GM23338 (cell line): ENCODE measurements around the gene ST6GALNAC4. TPM values are rescaled to one million over a fixed set of nuclear protein-coding genes. Genes with fewer than 3 reads are reported as not detected.
"Not testable (repeated sequence)": the region's sequence is repeated elsewhere in the genome, so short reads cannot be mapped to it uniquely, and the experiment has no call there.

ENCODE experiments used
- ATAC-seq: fragments of 200-7000 bp; cut with Tn5 transposase; 3 replicates; pipeline ENCODE4 v1.9.1; 2020
- DNase-seq: peaks from one replicate; pipeline ENCODE4 v3.0.0-alpha.2; 2015; ENCODE audit warnings: low spot score
- H2AFZ ChIP-seq: fragments of 200-600 bp; sonication (generic); 2 replicates; pipeline ENCODE4 v1.8.0; 2016; ENCODE audit warnings: antibody characterized with exemption, mild to moderate bottlenecking, moderate library complexity
- H3F3A ChIP-seq: fragments of 200-600 bp; sonication (generic); replicated peaks from 2 replicates; pipeline ENCODE4 v1.8.0; 2017; ENCODE audit warnings: antibody characterized with exemption, mixed run types, low read depth
- H3K27ac ChIP-seq: fragments of 200-600 bp; sonication (generic); 2 replicates; pipeline ENCODE4 v1.6.1; 2016; ENCODE audit warnings: low read depth
- H3K27me3 ChIP-seq: fragments of 200-600 bp; sonication (generic); 2 replicates; pipeline ENCODE4 v1.8.0; 2016; ENCODE audit warnings: mild to moderate bottlenecking, mixed run types, moderate library complexity; ENCODE audit not compliant: insufficient read depth
- H3K36me3 ChIP-seq: fragments of 200-600 bp; sonication (generic); 2 replicates; pipeline ENCODE4 v1.8.0; 2016; ENCODE audit warnings: mild to moderate bottlenecking; ENCODE audit not compliant: insufficient read depth
- H3K4me1 ChIP-seq: fragments of 200-600 bp; sonication (generic); 2 replicates; pipeline ENCODE4 v1.8.0; 2016; ENCODE audit warnings: mild to moderate bottlenecking, moderate library complexity; ENCODE audit not compliant: insufficient read depth
- H3K4me2 ChIP-seq: fragments of 200-600 bp; sonication (generic); 2 replicates; pipeline ENCODE4 v1.7.1; 2017; ENCODE audit warnings: mixed run types
- H3K4me3 ChIP-seq: fragments of 200-600 bp; sonication (generic); 2 replicates; pipeline ENCODE4 v1.6.1; 2016; ENCODE audit warnings: mixed run types
- H3K79me2 ChIP-seq: fragments of 200-600 bp; sonication (generic); replicated peaks from 2 replicates; pipeline ENCODE4 v1.8.0; 2017; ENCODE audit warnings: mild to moderate bottlenecking; ENCODE audit not compliant: insufficient read depth
- H3K9me2 ChIP-seq: fragments of 200-600 bp; sonication (generic); 2 replicates; pipeline ENCODE4 v1.8.0; 2017; ENCODE audit not compliant: insufficient read depth
- H4K20me1 ChIP-seq: fragments of 200-600 bp; sonication (generic); replicated peaks from 2 replicates; pipeline ENCODE4 v1.8.0; 2017; ENCODE audit warnings: mild to moderate bottlenecking; ENCODE audit not compliant: insufficient read depth
- H3K27ac Mint-ChIP-seq: 2 replicates; pipeline ENCODE4 v1.8.0; 2020; ENCODE audit warnings: inconsistent platforms, mild to moderate bottlenecking, moderate library complexity, mixed read lengths
- H3K27me3 Mint-ChIP-seq: 3 replicates; pipeline ENCODE4 v1.8.0; 2022; ENCODE audit warnings: low read depth, mild to moderate bottlenecking, moderate library complexity, mixed read lengths, inconsistent platforms; ENCODE audit not compliant: insufficient read depth, poor library complexity
- H3K36me3 Mint-ChIP-seq: 3 replicates; pipeline ENCODE4 v1.8.0; 2021; ENCODE audit warnings: low read depth, mild to moderate bottlenecking, inconsistent platforms, moderate library complexity, mixed read lengths
- H3K4me1 Mint-ChIP-seq: 3 replicates; pipeline ENCODE4 v1.8.0; 2020; ENCODE audit warnings: mild to moderate bottlenecking, inconsistent platforms, mixed read lengths
- H3K4me3 Mint-ChIP-seq: 3 replicates; pipeline ENCODE4 v1.8.0; 2021; ENCODE audit warnings: moderate library complexity, mild to moderate bottlenecking, inconsistent platforms, mixed read lengths
- H3K9me3 Mint-ChIP-seq: 3 replicates; pipeline ENCODE4 v1.8.0; 2020; ENCODE audit warnings: moderate library complexity, mild to moderate bottlenecking, inconsistent platforms, mixed read lengths
- CREB1 ChIP-seq: fragments of 250-450 bp; sonication (Bioruptor Pico); IDR thresholded peaks from 2 replicates; pipeline ENCODE4 v1.5.0; 2020; ENCODE audit warnings: low read depth, mild to moderate bottlenecking, moderate library complexity
- EZH2phosphoT487 ChIP-seq: fragments of 200-600 bp; sonication (generic); IDR thresholded peaks from one replicate; pipeline ENCODE4 v1.8.1; 2018; ENCODE audit warnings: antibody characterized with exemption; ENCODE audit not compliant: unreplicated experiment
- JUNB ChIP-seq: IDR thresholded peaks from one replicate; pipeline ENCODE4 v1.6.1; 2016; ENCODE audit warnings: antibody characterized with exemption; ENCODE audit not compliant: unreplicated experiment
- POLR2AphosphoS5 ChIP-seq: IDR thresholded peaks from 2 replicates; pipeline ENCODE4 v1.6.1; 2016; ENCODE audit warnings: antibody characterized with exemption, low read depth
- STAT1 ChIP-seq: IDR thresholded peaks from one replicate; pipeline ENCODE4 v1.6.1; 2016; ENCODE audit warnings: antibody characterized with exemption; ENCODE audit not compliant: unreplicated experiment
- ZNF331 ChIP-seq: fragments of 250-450 bp; sonication (Bioruptor Pico); IDR thresholded peaks from 2 replicates; pipeline ENCODE4 v1.5.0; 2020; ENCODE audit warnings: low read depth, mild to moderate bottlenecking, moderate library complexity
- polyA plus RNA-seq: library from polyadenylated mRNA; unstranded; fragments of >200 nt; fragmentation: Nextera tagmentation; extraction: Ambion mirVana; gene quantifications from 2 replicates; pipeline ENCODE4 v1.2.1, GENCODE V29; 2016
- total RNA-seq: library from RNA; depleted of rRNA; stranded (reverse); fragments of >200 nt; shearing (Covaris generic); gene quantifications from 2 replicates; pipeline ENCODE4 v1.2.3, GENCODE V29; 2014
- TF ChIP-seq, protein P1 (sequence below), 2 experiments: fragments of 200-600 bp in 1 of 2; sonication (generic) in 1 of 2; conservative IDR thresholded peaks; 2 replicates each; pipeline versions ENCODE4 v1.5.1 to v1.6.1; 2016 to 2017; ENCODE audit warnings: antibody characterized with exemption in 2 of 2, low read depth in 2 of 2, mild to moderate bottlenecking in 2 of 2, moderate library complexity in 1 of 2
- TF ChIP-seq, protein P2 (sequence below): IDR thresholded peaks from one replicate; pipeline ENCODE4 v1.6.1; 2018; ENCODE audit warnings: antibody characterized with exemption; ENCODE audit not compliant: unreplicated experiment
- TF ChIP-seq, protein P3 (sequence below): fragments of 250-450 bp; sonication (Bioruptor Pico); IDR thresholded peaks from 2 replicates; pipeline ENCODE4 v1.5.0; 2020; ENCODE audit warnings: mild to moderate bottlenecking, moderate library complexity
- TF ChIP-seq, protein P4 (sequence below): IDR thresholded peaks from 2 replicates; pipeline ENCODE4 v1.6.1; 2016; ENCODE audit warnings: antibody characterized with exemption

ST6GALNAC4 gene
- total and polyA plus RNA-seq, 2 experiments from 2014 or later = 8.1 to 35.3 TPM

DNA sequence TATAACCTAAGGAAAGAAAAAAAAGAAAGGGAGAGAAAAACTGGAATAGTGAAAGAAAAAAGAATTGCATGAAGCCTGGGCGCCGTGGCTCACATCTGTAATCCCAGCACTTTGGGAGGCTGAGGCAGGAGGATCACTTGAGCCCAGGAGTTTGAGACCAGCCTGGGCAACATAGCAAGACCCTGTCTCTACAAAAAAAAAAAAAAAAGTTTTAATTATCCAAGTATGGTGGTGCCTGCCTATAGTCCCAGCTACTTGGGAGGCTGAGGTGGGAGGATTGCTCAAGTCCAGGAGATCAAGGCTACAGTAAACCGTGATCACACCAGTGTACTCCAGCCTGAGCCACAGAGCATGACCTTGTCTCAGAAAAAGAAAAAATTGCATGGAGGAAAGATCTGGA lies 35.1 kb downstream of the ST6GALNAC4 start:
- Mint-ChIP-seq H3K27me3 (peaks cover 38% of the 10 kb centered on the region), H3K4me1 (peaks cover 28% of the 10 kb centered on the region)
- not testable (repeated sequence) for H2AFZ ChIP-seq, H3K36me3 ChIP-seq, H3K27ac Mint-ChIP-seq, H3K4me3 Mint-ChIP-seq, ATAC-seq, H3K27ac ChIP-seq, H3K36me3 Mint-ChIP-seq, DNase-seq, H3K9me3 Mint-ChIP-seq, H3K9me2 ChIP-seq, H3K4me1 ChIP-seq, H4K20me1 ChIP-seq, H3K4me2 ChIP-seq, H3K27me3 ChIP-seq, H3K4me3 ChIP-seq, H3K79me2 ChIP-seq
- H3F3A ChIP-seq = peaks cover 19% of the 10 kb centered on the region; the same call in 1 of the 2 replicates

DNA sequence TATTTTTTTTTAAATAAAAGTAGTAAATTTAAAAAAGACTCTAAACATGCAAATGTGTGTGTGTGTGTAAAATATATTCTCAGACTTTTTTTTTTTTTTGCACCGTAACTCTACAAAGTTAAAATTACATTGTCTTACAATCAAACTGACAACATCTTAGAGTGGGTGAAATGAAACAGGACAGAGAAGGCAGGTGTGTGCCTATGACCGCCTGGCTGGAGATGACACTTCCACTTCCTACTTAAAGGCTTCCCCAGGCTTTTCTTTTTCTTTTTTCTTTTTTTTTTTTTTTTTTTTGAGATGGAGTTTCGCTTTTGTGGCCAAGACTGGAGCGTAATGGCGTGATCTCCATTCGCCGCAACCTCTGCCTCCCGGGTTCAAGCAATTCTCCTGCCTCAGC lies 36.7 kb downstream of the ST6GALNAC4 start:
- no peaks in the 10 kb centered on the region for H3K79me2 ChIP-seq
- no peak for DNase-seq
- no peak overlapping the region for H2AFZ ChIP-seq
- no peak overlapping the region for H3K4me3 ChIP-seq
- no peaks in the 10 kb centered on the region; the same call in 1 of the 2 replicates for H4K20me1 ChIP-seq
- Mint-ChIP-seq H3K27ac (no peak overlapping the region), H3K9me3 (no peaks in the 10 kb centered on the region), H3K4me1 (peaks cover 22% of the 10 kb centered on the region), H3K27me3 (peaks cover 37% of the 10 kb centered on the region), H3K4me3 (no peak overlapping the region), H3K36me3 (no peaks in the 10 kb centered on the region)
- ATAC-seq = no peak
- no peak overlapping the region for H3K4me2 ChIP-seq
- peaks cover 5% of the 10 kb centered on the region for H3K4me1 ChIP-seq
- no peaks in the 10 kb centered on the region for H3K9me2 ChIP-seq
- no peak overlapping the region for H3K27ac ChIP-seq
- peaks cover 19% of the 10 kb centered on the region; the same call in 1 of the 2 replicates for H3F3A ChIP-seq
- 0 out of 2 replicates have a peak, but pooled peaks cover 6% of the 10 kb centered on the region for H3K27me3 ChIP-seq
- H3K36me3 ChIP-seq = no peaks in the 10 kb centered on the region
- TF ChIP-seq POLR2AphosphoS5 (no peak), CREB1 (CRISPR knock-in tag) (no peak), JUNB (no peak), EZH2phosphoT487 (no peak), ZNF331 (CRISPR knock-in tag) (no peak), STAT1 (no peak)
- TF ChIP-seq, protein P1, sequence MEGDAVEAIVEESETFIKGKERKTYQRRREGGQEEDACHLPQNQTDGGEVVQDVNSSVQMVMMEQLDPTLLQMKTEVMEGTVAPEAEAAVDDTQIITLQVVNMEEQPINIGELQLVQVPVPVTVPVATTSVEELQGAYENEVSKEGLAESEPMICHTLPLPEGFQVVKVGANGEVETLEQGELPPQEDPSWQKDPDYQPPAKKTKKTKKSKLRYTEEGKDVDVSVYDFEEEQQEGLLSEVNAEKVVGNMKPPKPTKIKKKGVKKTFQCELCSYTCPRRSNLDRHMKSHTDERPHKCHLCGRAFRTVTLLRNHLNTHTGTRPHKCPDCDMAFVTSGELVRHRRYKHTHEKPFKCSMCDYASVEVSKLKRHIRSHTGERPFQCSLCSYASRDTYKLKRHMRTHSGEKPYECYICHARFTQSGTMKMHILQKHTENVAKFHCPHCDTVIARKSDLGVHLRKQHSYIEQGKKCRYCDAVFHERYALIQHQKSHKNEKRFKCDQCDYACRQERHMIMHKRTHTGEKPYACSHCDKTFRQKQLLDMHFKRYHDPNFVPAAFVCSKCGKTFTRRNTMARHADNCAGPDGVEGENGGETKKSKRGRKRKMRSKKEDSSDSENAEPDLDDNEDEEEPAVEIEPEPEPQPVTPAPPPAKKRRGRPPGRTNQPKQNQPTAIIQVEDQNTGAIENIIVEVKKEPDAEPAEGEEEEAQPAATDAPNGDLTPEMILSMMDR (conservative IDR thresholded peaks at IDR 0.05; ENCODE audit: low read depth in 2 of 2) = no peak
- TF ChIP-seq, protein P2, sequence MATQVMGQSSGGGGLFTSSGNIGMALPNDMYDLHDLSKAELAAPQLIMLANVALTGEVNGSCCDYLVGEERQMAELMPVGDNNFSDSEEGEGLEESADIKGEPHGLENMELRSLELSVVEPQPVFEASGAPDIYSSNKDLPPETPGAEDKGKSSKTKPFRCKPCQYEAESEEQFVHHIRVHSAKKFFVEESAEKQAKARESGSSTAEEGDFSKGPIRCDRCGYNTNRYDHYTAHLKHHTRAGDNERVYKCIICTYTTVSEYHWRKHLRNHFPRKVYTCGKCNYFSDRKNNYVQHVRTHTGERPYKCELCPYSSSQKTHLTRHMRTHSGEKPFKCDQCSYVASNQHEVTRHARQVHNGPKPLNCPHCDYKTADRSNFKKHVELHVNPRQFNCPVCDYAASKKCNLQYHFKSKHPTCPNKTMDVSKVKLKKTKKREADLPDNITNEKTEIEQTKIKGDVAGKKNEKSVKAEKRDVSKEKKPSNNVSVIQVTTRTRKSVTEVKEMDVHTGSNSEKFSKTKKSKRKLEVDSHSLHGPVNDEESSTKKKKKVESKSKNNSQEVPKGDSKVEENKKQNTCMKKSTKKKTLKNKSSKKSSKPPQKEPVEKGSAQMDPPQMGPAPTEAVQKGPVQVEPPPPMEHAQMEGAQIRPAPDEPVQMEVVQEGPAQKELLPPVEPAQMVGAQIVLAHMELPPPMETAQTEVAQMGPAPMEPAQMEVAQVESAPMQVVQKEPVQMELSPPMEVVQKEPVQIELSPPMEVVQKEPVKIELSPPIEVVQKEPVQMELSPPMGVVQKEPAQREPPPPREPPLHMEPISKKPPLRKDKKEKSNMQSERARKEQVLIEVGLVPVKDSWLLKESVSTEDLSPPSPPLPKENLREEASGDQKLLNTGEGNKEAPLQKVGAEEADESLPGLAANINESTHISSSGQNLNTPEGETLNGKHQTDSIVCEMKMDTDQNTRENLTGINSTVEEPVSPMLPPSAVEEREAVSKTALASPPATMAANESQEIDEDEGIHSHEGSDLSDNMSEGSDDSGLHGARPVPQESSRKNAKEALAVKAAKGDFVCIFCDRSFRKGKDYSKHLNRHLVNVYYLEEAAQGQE = no peak
- TF ChIP-seq, protein P3, sequence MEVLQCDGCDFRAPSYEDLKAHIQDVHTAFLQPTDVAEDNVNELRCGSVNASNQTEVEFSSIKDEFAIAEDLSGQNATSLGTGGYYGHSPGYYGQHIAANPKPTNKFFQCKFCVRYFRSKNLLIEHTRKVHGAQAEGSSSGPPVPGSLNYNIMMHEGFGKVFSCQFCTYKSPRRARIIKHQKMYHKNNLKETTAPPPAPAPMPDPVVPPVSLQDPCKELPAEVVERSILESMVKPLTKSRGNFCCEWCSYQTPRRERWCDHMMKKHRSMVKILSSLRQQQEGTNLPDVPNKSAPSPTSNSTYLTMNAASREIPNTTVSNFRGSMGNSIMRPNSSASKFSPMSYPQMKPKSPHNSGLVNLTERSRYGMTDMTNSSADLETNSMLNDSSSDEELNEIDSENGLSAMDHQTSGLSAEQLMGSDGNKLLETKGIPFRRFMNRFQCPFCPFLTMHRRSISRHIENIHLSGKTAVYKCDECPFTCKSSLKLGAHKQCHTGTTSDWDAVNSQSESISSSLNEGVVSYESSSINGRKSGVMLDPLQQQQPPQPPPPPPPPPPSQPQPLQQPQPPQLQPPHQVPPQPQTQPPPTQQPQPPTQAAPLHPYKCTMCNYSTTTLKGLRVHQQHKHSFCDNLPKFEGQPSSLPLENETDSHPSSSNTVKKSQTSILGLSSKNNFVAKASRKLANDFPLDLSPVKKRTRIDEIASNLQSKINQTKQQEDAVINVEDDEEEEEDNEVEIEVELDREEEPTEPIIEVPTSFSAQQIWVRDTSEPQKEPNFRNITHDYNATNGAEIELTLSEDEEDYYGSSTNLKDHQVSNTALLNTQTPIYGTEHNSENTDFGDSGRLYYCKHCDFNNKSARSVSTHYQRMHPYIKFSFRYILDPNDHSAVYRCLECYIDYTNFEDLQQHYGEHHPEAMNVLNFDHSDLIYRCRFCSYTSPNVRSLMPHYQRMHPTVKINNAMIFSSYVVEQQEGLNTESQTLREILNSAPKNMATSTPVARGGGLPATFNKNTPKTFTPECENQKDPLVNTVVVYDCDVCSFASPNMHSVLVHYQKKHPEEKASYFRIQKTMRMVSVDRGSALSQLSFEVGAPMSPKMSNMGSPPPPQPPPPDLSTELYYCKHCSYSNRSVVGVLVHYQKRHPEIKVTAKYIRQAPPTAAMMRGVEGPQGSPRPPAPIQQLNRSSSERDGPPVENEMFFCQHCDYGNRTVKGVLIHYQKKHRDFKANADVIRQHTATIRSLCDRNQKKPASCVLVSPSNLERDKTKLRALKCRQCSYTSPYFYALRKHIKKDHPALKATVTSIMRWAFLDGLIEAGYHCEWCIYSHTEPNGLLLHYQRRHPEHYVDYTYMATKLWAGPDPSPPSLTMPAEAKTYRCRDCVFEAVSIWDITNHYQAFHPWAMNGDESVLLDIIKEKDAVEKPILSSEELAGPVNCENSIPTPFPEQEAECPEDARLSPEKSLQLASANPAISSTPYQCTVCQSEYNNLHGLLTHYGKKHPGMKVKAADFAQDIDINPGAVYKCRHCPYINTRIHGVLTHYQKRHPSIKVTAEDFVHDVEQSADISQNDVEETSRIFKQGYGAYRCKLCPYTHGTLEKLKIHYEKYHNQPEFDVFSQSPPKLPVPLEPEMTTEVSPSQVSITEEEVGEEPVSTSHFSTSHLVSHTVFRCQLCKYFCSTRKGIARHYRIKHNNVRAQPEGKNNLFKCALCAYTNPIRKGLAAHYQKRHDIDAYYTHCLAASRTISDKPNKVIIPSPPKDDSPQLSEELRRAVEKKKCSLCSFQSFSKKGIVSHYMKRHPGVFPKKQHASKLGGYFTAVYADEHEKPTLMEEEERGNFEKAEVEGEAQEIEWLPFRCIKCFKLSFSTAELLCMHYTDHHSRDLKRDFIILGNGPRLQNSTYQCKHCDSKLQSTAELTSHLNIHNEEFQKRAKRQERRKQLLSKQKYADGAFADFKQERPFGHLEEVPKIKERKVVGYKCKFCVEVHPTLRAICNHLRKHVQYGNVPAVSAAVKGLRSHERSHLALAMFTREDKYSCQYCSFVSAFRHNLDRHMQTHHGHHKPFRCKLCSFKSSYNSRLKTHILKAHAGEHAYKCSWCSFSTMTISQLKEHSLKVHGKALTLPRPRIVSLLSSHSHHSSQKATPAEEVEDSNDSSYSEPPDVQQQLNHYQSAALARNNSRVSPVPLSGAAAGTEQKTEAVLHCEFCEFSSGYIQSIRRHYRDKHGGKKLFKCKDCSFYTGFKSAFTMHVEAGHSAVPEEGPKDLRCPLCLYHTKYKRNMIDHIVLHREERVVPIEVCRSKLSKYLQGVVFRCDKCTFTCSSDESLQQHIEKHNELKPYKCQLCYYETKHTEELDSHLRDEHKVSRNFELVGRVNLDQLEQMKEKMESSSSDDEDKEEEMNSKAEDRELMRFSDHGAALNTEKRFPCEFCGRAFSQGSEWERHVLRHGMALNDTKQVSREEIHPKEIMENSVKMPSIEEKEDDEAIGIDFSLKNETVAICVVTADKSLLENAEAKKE (CRISPR knock-in tag) = no peak
- TF ChIP-seq, protein P4, sequence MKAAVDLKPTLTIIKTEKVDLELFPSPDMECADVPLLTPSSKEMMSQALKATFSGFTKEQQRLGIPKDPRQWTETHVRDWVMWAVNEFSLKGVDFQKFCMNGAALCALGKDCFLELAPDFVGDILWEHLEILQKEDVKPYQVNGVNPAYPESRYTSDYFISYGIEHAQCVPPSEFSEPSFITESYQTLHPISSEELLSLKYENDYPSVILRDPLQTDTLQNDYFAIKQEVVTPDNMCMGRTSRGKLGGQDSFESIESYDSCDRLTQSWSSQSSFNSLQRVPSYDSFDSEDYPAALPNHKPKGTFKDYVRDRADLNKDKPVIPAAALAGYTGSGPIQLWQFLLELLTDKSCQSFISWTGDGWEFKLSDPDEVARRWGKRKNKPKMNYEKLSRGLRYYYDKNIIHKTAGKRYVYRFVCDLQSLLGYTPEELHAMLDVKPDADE = no peak
